RWPE2 (cell line): ENCODE measurements around the gene ABTB2.

ENCODE experiments used
- ATAC-seq: fragments of 200-7000 bp; cut with Tn5 transposase; 3 replicates; pipeline ENCODE4 v1.9.1; 2021; ENCODE audit warnings: low read depth
- DNase-seq: peaks from one replicate; pipeline ENCODE4 v3.0.0-alpha.2; 2020; ENCODE audit warnings: low spot score
- H3K27ac ChIP-seq: fragments of 450-650 bp; 2 replicates; pipeline ENCODE4 v1.5.1; 2017; ENCODE audit warnings: mild to moderate bottlenecking; ENCODE audit not compliant: poor library complexity, severe bottlenecking
- H3K27me3 ChIP-seq: fragments of 250-450 bp; sonication (Bioruptor Pico); 2 replicates; pipeline ENCODE4 v1.5.1; 2021; ENCODE audit warnings: mild to moderate bottlenecking, moderate library complexity; ENCODE audit not compliant: insufficient read depth, poor library complexity, severe bottlenecking
- H3K36me3 ChIP-seq: fragments of 250-450 bp; sonication (Bioruptor Pico); 2 replicates; pipeline ENCODE4 v1.5.1; 2020; ENCODE audit warnings: low read depth, mild to moderate bottlenecking, moderate library complexity
- H3K4me1 ChIP-seq: fragments of 250-450 bp; sonication (Bioruptor Pico); 2 replicates; pipeline ENCODE4 v1.5.1; 2021; ENCODE audit warnings: mild to moderate bottlenecking, moderate library complexity; ENCODE audit not compliant: insufficient read depth, poor library complexity, severe bottlenecking
- H3K4me3 ChIP-seq: fragments of 250-450 bp; sonication (Bioruptor Pico); 2 replicates; pipeline ENCODE4 v1.5.1; 2021; ENCODE audit warnings: mild to moderate bottlenecking, moderate library complexity; ENCODE audit not compliant: severe bottlenecking
- H3K9me3 ChIP-seq: fragments of 250-450 bp; sonication (Bioruptor Pico); 2 replicates; pipeline ENCODE4 v1.5.1; 2021; ENCODE audit warnings: mild to moderate bottlenecking, moderate library complexity; ENCODE audit not compliant: severe bottlenecking
- CTCF ChIP-seq: fragments of 450-650 bp; IDR thresholded peaks from one replicate; pipeline ENCODE4 v1.5.1; 2017; ENCODE audit warnings: mild to moderate bottlenecking, moderate library complexity; ENCODE audit not compliant: poor library complexity, severe bottlenecking

ABTB2 gene

GRCh38 chr11:34345991-34346480, 11.8 kb downstream of the ABTB2 start:
- TF ChIP-seq CTCF = no peak
- no peak overlapping the region for H3K4me3 ChIP-seq
- ATAC-seq = no peak
- no peaks in the 10 kb centered on the region for H3K9me3 ChIP-seq
- peak overlapping the region; percentile 88 for H3K27ac ChIP-seq
- no peak for DNase-seq
- H3K4me1 ChIP-seq = peaks cover 42% of the 10 kb centered on the region
- no peaks in the 10 kb centered on the region for H3K27me3 ChIP-seq
- no peaks in the 10 kb centered on the region for H3K36me3 ChIP-seq

- Histone ChIP-seq H3K27ac (peak overlapping the region; percentile 88), H3K4me1 (peaks cover 42% of the 10 kb centered on the region), H3K27me3 (no peaks in the 10 kb centered on the region), H3K9me3 (no peaks in the 10 kb centered on the region), H3K36me3 (no peaks in the 10 kb centered on the region), H3K4me3 (no peak overlapping the region)
- TF ChIP-seq CTCF = no peak
- DNase-seq (no peak), ATAC-seq (no peak)
Measured at GRCh38 chr11:34345540-34345876, 12.3 kb downstream of the ABTB2 start.

- Histone ChIP-seq H3K9me3 (no peaks in the 10 kb centered on the region), H3K27me3 (no peaks in the 10 kb centered on the region), H3K4me3 (no peak overlapping the region), H3K27ac (peak overlapping the region; percentile 88), H3K4me1 (peaks cover 42% of the 10 kb centered on the region), H3K36me3 (no peaks in the 10 kb centered on the region)
- TF ChIP-seq CTCF = no peak
- ATAC-seq (peak; percentile 77), DNase-seq (peak; percentile 84)
Measured at GRCh38 chr11:34344768-34345539, 12.9 kb downstream of the ABTB2 start.

- peaks cover 42% of the 10 kb centered on the region for H3K4me1 ChIP-seq
- no peak for TF ChIP-seq CTCF
Measured at GRCh38 chr11:34344410-34344767, 13.4 kb downstream of the ABTB2 start.

GRCh38 chr11:34343686-34344085, 14.1 kb downstream of the ABTB2 start:
- ATAC-seq = no peak
- no peak for DNase-seq
- Histone ChIP-seq H3K4me3 (no peak overlapping the region), H3K4me1 (peaks cover 42% of the 10 kb centered on the region), H3K27ac (peak overlapping the region; percentile 88), H3K27me3 (no peaks in the 10 kb centered on the region), H3K36me3 (no peaks in the 10 kb centered on the region), H3K9me3 (no peaks in the 10 kb centered on the region)
- TF ChIP-seq CTCF = no peak

More at GRCh38 chr11:34344410-34344767, 13.4 kb downstream of the ABTB2 start:
- Histone ChIP-seq H3K4me3 (no peak overlapping the region), H3K27ac (peak overlapping the region; percentile 88), H3K27me3 (no peaks in the 10 kb centered on the region), H3K36me3 (no peaks in the 10 kb centered on the region), H3K9me3 (no peaks in the 10 kb centered on the region)
- ATAC-seq (no peak), DNase-seq (no peak)
